Erythroblast (primary cell): ENCODE measurements around the gene DSP.

Experiments used
- GATA1 ChIP-seq: IDR thresholded peaks from 2 replicates; pipeline ENCODE4 v1.6.1; 2011; ENCODE audit warnings: low read depth, mild to moderate bottlenecking, control low read depth, low read length, moderate library complexity
- POLR2A ChIP-seq: IDR thresholded peaks from 2 replicates; pipeline ENCODE4 v1.6.1; 2011; ENCODE audit warnings: mild to moderate bottlenecking, low read length

DNA sequence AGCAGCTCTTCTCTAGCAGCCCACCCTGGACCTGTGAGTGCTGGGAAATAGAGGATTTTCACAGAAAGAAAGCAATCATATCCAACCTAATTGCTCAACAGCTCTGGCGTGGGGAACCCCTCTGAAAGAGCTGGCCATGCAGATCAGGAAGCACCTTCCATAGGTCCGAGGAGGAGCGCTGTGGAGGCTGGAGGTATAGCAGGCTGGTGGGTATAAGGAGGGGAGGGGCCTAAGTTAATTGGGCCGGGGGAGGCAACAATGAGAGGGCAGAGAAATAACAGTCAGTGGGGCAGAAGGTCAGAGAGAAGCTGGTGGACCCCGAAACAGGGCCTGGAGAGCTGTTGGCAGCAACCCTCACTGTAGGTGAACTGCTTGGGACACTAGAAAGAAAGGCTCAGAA is 89.3 kb downstream of the DSP start:
- TF ChIP-seq POLR2A = no peak
- no peak for TF ChIP-seq GATA1
